Panc1 (cell line): ENCODE measurements around the gene GJB3. TPM values are rescaled to one million over a fixed set of nuclear protein-coding genes. Genes with fewer than 3 reads are reported as not detected.

Experiments used
- ATAC-seq: fragments of 200-7000 bp; cut with Tn5 transposase; 2 replicates; pipeline ENCODE4 v1.9.1; 2020; ENCODE audit warnings: mild to moderate bottlenecking, moderate library complexity
- BruUV-seq: library from RNA; stranded (reverse); fragments of 400-500 nt; replicated peaks from 2 replicates; lab custom pipeline; 2021; lab: Mats Ljungman, UMichigan
- CTCF ChIA-PET: fragments of 300-600 bp; sonication (Branson Sonifier 250); formaldehyde crosslinking; loops from one replicate; lab custom pipeline; 2022; ENCODE audit warnings: antibody characterized with exemption; lab: Charles Lee
- POLR2A ChIA-PET: fragments of 300-600 bp; sonication (Branson Sonifier 250); formaldehyde crosslinking; loops from one replicate; lab custom pipeline; 2022; ENCODE audit warnings: antibody characterized with exemption; lab: Charles Lee
- DNase-seq: peaks from one replicate; pipeline ENCODE4 v3.0.0-alpha.2; 2010; ENCODE audit warnings: low read depth, low spot score
- H3K27ac ChIP-seq: 2 replicates; pipeline ENCODE4 v1.5.1; 2011; ENCODE audit warnings: mild to moderate bottlenecking, low read length, inconsistent platforms
- H3K27me3 ChIP-seq: fragments of 200-500 bp; sonication (Bioruptor generic); 2 replicates; pipeline ENCODE4 v1.6.0; 2014; ENCODE audit warnings: low read length, inconsistent platforms; ENCODE audit not compliant: control insufficient read depth, insufficient read depth
- H3K36me3 ChIP-seq: fragments of 200-500 bp; sonication (Bioruptor generic); 2 replicates; pipeline ENCODE4 v1.5.1; 2014; ENCODE audit warnings: inconsistent platforms, mild to moderate bottlenecking, low read length, moderate library complexity; ENCODE audit not compliant: control insufficient read depth, insufficient read depth
- H3K4me1 ChIP-seq: 2 replicates; pipeline ENCODE4 v1.5.1; 2011; ENCODE audit warnings: inconsistent platforms, mild to moderate bottlenecking, low read length, moderate library complexity; ENCODE audit not compliant: control insufficient read depth, insufficient read depth
- H3K4me3 ChIP-seq, 2 experiments: 2 replicates each; pipeline ENCODE4 v1.5.1; 2011 to 2012; ENCODE audit warnings: low read depth in 2 of 2, low read length in 2 of 2, mild to moderate bottlenecking in 2 of 2, inconsistent platforms in 1 of 2, moderate library complexity in 1 of 2
- H3K9me3 ChIP-seq: fragments of 200-500 bp; sonication (Bioruptor generic); 2 replicates; pipeline ENCODE4 v1.5.1; 2014; ENCODE audit warnings: low read depth, mild to moderate bottlenecking, inconsistent platforms, low read length, moderate library complexity; ENCODE audit not compliant: control insufficient read depth, insufficient read depth
- CTCF ChIP-seq: fragments of 450-650 bp; IDR thresholded peaks from 2 replicates; pipeline ENCODE4 v1.5.1; 2017; ENCODE audit warnings: mild to moderate bottlenecking
- POLR2AphosphoS5 ChIP-seq: IDR thresholded peaks from 2 replicates; pipeline ENCODE4 v1.6.1; 2012; ENCODE audit warnings: mild to moderate bottlenecking, low read depth, low read length, moderate library complexity
- SIN3A ChIP-seq: IDR thresholded peaks from 2 replicates; pipeline ENCODE4 v1.6.1; 2012; ENCODE audit warnings: low read depth, mild to moderate bottlenecking, low read length, moderate library complexity, borderline replicate concordance; ENCODE audit not compliant: insufficient read depth
- TCF7L2 ChIP-seq: IDR thresholded peaks from 2 replicates; pipeline ENCODE4 v1.6.1; 2011; ENCODE audit warnings: mild to moderate bottlenecking, low read depth, low read length, inconsistent platforms
- in situ Hi-C: cut with HindIII; loops from 2 replicates; pipeline ENCODE4 v1.10.0; 2016; ENCODE audit warnings: low sequenced_read_pairs, low pct_unique_long_range_greater_than_20kb
- intact Hi-C: fragments of 100-400 bp; cut with micrococcal nuclease; formaldehyde crosslinking; loops from one replicate; pipeline ENCODE4 v1.10.0; 2022; ENCODE audit not compliant: unreplicated experiment
- total RNA-seq: library from RNA; stranded (reverse); gene quantifications from one replicate; pipeline ENCODE4 v1.2.1, GENCODE V29; 2021; ENCODE audit not compliant: unreplicated experiment
- TF ChIP-seq, protein P1 (sequence below), 2 experiments: IDR thresholded peaks; 2 replicates each; pipeline ENCODE4 v1.6.1; 2011 to 2012; ENCODE audit warnings: low read depth in 2 of 2, control low read depth in 1 of 2, low read length in 1 of 2, mild to moderate bottlenecking in 1 of 2, moderate library complexity in 1 of 2; ENCODE audit not compliant: insufficient read depth in 1 of 2

Gene GJB3
- total RNA-seq, 1 experiment from 2014 or later: 0.15 TPM

- no peak for TF ChIP-seq SIN3A
Observed at GRCh38 chr1:34743775-34744174, 37.2 kb upstream of the GJB3 start.

DNA sequence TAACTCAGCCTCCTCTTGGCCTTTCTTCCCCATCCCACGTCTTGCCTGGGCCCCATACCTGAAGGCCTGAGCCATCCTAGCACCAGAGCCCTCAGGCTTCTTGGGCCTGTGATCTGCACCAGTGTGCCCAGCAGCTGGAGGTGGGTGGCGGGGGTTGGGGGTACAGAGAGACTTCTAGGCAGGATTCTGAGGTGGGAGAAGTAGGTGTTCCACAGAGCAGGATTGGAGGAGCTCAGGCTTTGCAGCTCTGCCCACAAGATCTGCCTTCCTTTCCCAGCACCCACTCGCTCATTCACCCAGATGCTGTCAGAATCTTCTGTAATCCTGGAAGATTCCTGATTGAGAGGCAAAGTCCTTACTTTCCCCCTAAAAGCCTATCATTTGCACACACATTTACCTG is 36.2 kb upstream of the GJB3 start:
- TF ChIP-seq TCF7L2 (no peak), POLR2AphosphoS5 (no peak), CTCF (no peak), SIN3A (no peak)
- TF ChIP-seq, protein P1, sequence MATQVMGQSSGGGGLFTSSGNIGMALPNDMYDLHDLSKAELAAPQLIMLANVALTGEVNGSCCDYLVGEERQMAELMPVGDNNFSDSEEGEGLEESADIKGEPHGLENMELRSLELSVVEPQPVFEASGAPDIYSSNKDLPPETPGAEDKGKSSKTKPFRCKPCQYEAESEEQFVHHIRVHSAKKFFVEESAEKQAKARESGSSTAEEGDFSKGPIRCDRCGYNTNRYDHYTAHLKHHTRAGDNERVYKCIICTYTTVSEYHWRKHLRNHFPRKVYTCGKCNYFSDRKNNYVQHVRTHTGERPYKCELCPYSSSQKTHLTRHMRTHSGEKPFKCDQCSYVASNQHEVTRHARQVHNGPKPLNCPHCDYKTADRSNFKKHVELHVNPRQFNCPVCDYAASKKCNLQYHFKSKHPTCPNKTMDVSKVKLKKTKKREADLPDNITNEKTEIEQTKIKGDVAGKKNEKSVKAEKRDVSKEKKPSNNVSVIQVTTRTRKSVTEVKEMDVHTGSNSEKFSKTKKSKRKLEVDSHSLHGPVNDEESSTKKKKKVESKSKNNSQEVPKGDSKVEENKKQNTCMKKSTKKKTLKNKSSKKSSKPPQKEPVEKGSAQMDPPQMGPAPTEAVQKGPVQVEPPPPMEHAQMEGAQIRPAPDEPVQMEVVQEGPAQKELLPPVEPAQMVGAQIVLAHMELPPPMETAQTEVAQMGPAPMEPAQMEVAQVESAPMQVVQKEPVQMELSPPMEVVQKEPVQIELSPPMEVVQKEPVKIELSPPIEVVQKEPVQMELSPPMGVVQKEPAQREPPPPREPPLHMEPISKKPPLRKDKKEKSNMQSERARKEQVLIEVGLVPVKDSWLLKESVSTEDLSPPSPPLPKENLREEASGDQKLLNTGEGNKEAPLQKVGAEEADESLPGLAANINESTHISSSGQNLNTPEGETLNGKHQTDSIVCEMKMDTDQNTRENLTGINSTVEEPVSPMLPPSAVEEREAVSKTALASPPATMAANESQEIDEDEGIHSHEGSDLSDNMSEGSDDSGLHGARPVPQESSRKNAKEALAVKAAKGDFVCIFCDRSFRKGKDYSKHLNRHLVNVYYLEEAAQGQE (IDR thresholded peaks at IDR 0.05; ENCODE audit: insufficient read depth in 1 of 2, low read depth in 2 of 2, low read length in 1 of 2): no peak
- POLR2A ChIA-PET: no interaction called here
- H3K27me3 ChIP-seq: no peaks in the 10 kb centered on the region
- H3K9me3 ChIP-seq: no peaks in the 10 kb centered on the region
- in situ Hi-C loops (no loop called here), intact Hi-C loops (loop anchor here (5.0 to 10.0 kb wide), 5 partner anchors 148 to 1113 kb away; no protein-coding TSS in a partner anchor)
- H3K4me3 ChIP-seq: no peak overlapping the region
- CTCF ChIA-PET: no interaction called here
- no peak overlapping the region for H3K27ac ChIP-seq
- BruUV-seq: no TSS peak
- no peaks in the 10 kb centered on the region for H3K36me3 ChIP-seq
- no peak for DNase-seq
- H3K4me1 ChIP-seq: no peaks in the 10 kb centered on the region
- no peak for ATAC-seq

More at GRCh38 chr1:34743775-34744174, 37.2 kb upstream of the GJB3 start:
- no peaks in the 10 kb centered on the region for H3K4me1 ChIP-seq
- no TSS peak for BruUV-seq
- H3K4me3 ChIP-seq: no peak overlapping the region
- in situ Hi-C loops (no loop called here), intact Hi-C loops (loop anchor here (2.0 to 10.0 kb wide), 6 partner anchors 63 to 1111 kb away; no protein-coding TSS in a partner anchor)
- DNase-seq (no peak), ATAC-seq (no peak)
- ChIA-PET CTCF (interaction anchor here (0.6 to 2.2 kb wide), 3 partner anchors 11 to 1111 kb away, joined by 3 to 21 read pairs (median 4); partner anchors contain the start of gene GJB5), POLR2A (no interaction called here)
- H3K27me3 ChIP-seq: no peaks in the 10 kb centered on the region
- no peaks in the 10 kb centered on the region for H3K36me3 ChIP-seq
- H3K27ac ChIP-seq: no peak overlapping the region
- H3K9me3 ChIP-seq: no peaks in the 10 kb centered on the region

DNA sequence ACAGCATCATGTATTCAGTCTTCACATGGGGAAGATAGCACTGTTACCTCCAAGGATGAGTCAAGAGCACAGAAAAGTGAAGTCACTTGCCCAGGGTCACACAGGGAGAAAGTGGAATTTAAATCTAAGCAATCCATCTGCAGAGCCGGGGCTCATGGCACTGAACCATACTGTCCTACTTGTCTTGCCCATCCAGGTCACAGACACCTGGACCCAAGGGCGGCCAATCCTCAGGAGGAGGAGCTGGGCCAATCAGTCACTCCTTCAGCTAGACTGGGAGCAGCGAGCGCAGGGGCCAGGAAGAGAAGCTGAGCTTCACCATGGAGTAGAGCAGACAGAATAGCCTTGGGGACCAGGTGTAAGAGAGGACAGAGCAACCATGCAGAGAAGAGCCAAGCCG is 35.3 kb upstream of the GJB3 start:
- intact Hi-C loops: loop anchor here (10.0 kb wide), 3 partner anchors 281 to 1011 kb away; no protein-coding TSS in a partner anchor
- Histone ChIP-seq H3K36me3 (no peaks in the 10 kb centered on the region), H3K9me3 (no peaks in the 10 kb centered on the region), H3K4me1 (no peaks in the 10 kb centered on the region), H3K27ac (no peak overlapping the region), H3K4me3 (no peak overlapping the region), H3K27me3 (no peaks in the 10 kb centered on the region)
- in situ Hi-C loops: no loop called here
- no peak for DNase-seq
- no peak for TF ChIP-seq TCF7L2
- TF ChIP-seq, protein P1 (IDR thresholded peaks at IDR 0.05; ENCODE audit: insufficient read depth in 1 of 2, low read depth in 2 of 2, low read length in 1 of 2): no peak
- no peak for TF ChIP-seq SIN3A
- TF ChIP-seq CTCF: no peak
- TF ChIP-seq POLR2AphosphoS5: no peak
- no TSS peak for BruUV-seq
- CTCF ChIA-PET: no interaction called here
- POLR2A ChIA-PET: no interaction called here
- ATAC-seq: no peak
